Measurements from ENCODE around the gene ELAPOR2.
"Not testable (repeated sequence)": the region's sequence is repeated elsewhere in the genome, so short reads cannot be mapped to it uniquely, and the experiment has no call there.

Gene ELAPOR2

GRCh38 chr7:87041586-87041985 lies 17.9 kb downstream of the ELAPOR2 start:
- not testable (repeated sequence) for FAIRE-seq; DNase-seq (ENCODE audit: low spot score)

DNA sequence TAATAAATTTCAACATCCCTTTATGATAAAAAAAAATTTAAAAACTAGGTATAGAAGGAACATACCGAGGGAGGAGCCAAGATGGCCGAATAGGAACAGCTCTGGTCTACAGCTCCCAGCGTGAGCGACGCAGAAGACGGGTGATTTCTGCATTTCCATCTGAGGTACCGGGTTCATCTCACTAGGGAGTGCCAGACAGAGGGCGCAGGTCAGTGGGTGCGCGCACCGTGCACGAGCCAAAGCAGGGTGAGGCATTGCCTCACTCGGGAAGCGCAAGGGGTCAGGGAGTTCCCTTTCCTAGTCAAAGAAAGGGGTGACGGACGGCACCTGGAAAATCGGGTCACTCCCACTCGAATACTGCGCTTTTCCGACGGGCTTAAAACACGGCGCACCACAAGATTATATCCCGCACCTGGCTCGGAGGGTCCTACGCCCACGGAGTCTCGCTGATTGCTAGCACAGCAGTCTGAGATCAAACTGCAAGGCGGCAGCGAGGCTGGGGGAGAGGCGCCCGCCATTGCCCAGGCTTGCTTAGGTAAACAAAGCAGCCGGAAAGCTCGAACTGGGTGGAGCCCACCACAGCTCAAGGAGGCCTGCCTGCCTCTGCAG lies 19.7 kb downstream of the ELAPOR2 start:
- not testable (repeated sequence) for FAIRE-seq; DNase-seq (ENCODE audit: low spot score)

GRCh38 chr7:87038993-87039690 lies 20.3 kb downstream of the ELAPOR2 start:
- no peak for DNase-seq (ENCODE audit: low spot score)
- peak; percentile 77 for FAIRE-seq

DNA sequence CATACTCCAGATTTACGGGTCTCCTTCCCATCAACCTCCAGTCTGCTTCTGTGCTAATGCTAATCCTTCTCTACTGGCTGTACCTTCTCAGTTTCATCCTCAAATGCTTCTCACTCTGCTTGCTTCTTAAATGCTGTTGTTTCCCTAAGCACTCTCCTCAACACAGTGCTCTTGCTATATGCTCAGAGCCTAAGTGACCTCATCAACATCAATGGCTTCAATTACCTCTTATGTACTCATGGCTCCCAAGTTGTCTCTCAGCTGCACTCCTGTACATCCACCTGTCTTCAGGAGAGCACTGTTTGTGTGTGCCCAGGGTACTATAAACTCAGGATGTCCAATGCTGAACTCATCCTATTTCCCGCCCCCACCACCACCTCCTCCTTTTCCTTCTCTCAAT lies 22.5 kb downstream of the ELAPOR2 start:
- DNase-seq (ENCODE audit: low spot score), result no peak
- FAIRE-seq, result no peak

DNA sequence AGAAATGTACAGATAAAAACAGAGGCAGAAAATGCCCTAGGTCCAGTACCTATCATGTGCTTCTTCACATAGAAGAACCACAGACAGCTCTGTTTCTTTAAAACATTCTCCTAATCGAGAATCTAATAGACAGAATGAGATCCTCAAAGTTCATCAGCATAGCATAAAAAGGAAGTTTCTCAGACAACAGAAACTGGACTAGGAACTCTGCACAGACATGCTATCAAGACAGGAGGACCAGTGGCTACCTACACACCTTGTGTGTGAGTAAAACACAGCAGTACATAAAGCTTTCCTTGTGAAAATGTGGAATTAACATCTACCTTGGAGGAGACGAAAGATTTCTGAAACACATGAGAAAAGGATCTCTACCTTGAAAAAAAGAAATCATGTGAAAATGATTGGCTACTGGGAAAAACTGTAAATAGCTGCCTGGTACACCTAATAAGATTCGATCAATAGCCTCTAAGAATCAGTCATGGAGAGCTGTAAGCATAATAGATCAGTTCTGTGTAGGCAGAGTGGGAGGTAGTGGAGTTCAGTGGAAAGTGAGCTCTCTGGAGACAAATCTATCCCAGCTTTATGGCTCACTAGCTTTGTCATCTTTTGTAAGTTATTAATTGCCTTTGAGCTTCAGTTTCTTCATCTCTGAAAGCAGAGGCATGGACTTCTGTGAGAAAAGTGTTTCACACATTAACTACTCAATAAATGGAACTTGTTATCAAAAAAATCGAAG lies 26.7 kb downstream of the ELAPOR2 start:
- no peak for DNase-seq (ENCODE audit: low spot score)
- FAIRE-seq, result no peak

DNA sequence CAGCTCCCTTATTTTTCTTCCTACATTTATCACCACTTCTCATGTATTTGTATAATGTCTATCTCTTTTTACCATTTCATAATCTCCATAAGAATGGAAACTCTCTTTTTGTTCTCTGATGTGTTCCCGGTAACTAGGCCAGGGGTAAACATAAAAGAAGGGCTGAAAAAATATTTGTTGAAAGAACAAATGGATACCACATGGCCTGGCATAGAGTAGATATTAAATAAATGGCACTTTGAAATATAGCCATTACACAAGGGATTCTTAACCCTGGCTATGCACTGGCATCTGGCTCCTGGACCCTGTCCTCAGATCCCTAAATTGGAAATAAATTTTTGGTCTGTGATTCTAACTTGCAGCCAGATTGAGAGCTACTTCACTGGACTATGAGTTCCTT lies 30.4 kb downstream of the ELAPOR2 start:
- no peak for FAIRE-seq
- no peak for DNase-seq (ENCODE audit: low spot score)

DNA sequence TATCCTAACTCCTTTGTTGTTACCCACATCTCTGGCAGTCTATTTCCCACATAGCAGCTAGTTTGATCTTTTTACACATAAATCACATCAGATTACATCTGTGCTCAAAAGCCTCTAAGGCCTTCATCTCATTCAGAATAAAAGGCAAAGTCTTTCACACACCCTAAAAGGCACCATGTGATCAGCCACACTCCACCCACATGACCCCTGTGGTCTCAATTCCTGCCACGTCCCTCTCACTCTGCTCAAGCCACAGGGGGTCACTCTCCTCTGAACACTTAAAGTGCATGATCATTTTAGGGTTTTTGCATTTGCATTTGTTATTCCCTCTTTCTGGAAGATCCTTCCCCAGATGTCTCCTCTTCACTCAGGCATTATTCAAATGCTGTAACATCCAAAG lies 30.8 kb downstream of the ELAPOR2 start:
- DNase-seq (ENCODE audit: low spot score), result no peak
- FAIRE-seq, result peak; percentile 48

DNA sequence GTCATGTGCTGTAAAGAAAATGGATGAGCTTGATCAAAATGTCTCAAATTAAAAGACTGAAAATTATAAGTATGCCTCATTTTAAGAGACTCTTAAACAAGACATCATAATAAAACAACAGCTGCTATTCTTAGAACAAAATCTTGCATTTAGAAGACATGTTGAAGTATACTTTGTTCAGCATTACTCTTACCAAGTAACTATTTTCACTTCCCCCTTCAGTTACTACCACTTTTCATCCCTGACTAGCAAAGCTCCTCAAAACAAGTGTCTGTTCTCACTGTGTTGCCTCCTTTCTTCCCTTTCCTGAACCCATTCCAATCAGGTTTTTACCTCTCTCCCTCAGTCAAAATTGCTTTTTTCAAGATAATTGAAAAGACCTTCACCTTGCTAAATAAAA lies 31.6 kb downstream of the ELAPOR2 start:
- DNase-seq (ENCODE audit: low spot score) (no peak), FAIRE-seq (no peak)

- FAIRE-seq, result no peak
- DNase-seq (ENCODE audit: low spot score), result no peak
These were observed 38.2 kb downstream of the ELAPOR2 start for GRCh38 chr7:87021285-87021684.

DNA sequence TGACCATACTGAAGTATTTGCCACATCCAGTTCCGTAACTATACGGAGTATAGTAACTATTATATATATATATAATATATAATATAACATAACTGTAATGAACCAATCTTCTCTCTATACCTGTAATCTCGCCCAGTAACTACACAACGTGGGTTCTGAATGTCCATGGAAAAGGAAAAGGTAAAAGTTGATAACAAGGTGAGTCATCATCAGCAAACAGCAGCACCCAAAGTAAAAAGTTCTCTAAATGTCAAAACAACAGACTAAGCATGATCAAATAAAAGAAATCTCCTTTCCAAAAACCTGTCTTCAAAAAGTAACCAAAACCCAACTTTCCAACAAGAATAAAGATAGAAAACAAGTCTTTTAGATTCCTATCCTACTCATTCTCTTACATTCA lies 42.8 kb downstream of the ELAPOR2 start:
- FAIRE-seq (no peak), DNase-seq (ENCODE audit: low spot score) (no peak)

DNA sequence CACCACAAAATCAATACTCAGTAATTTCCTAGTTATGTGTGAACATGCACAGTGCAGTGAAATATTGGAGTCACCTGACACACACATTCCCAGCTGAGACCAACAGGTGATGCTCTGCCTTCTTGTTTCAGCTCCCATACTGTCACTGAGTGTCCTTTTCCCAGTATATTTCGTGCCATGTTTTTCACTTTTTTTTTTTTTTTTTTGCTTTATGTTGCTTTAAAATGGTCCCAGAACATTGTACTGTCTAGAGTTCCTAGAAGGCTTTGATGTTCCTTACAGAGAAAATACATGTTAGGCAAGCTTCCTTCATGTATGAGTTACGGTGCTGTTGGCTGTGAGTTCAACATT lies 45.6 kb downstream of the ELAPOR2 start:
- FAIRE-seq (no peak), DNase-seq (ENCODE audit: low spot score) (no peak)

DNA sequence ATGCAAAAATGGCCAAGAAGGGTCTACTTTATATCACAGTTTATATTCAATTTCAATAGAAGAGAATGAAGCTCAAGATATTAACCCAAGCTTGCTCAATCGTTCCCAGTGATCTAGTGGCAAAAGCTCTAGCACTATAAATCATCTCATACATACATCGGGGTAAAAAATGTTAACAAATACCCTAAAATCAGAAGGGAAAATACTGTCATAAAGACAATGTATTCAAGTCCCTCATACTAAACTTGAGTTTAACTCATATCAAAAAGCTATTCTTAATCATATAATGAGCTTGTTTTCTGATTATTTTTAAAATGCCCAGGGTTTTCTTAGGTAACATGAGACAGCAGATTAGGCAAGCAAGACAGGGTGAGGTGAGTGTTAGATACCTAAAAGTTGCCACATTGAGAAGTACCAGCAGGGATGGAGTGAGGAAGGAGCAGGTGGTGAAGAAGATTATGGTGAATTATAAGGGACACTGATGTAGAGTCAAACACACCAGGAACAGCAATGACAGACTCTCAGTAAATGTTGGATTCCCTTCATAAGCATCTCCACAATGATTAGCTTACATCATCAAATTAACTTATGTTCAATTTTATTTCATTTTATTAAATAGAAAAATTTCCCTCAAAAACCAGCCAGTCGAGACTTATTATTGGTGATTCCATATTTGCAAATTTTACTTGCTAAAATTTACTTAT lies 46.2 kb downstream of the ELAPOR2 start:
- FAIRE-seq (no peak), DNase-seq (ENCODE audit: low spot score) (no peak)
